ENCODE measurements around the gene CFAP92. TPM values are rescaled to one million over a fixed set of nuclear protein-coding genes. Genes with fewer than 3 reads are reported as not detected.

Gene CFAP92
- total and polyA plus RNA-seq, 7 experiments from 2014 or later, result 0.10 to 1.4 (median 0.46) TPM

DNA sequence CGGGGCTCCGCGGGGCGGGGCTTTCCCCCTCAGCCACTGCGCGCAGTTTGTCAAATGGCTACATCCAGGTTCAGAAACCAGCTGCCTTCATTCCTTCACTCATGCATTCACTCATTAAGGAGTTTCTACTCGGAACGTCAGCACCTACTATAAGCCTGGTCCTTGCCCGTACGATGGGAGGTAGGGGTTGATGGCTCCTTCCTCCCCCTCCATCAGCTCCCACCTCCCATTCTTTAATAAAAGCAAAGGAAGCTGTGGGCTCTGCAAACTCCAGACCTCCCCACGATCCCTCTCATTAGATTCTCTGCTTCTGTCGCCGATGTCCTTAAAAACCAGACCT, 267 bp upstream of the CFAP92 start:
- intact Hi-C loops (cut with micrococcal nuclease), result loop anchor here (1.0 to 2.0 kb wide), 8 partner anchors 8 to 313 kb away; partner anchors contain the start of gene ACAD9 (in 1 of the 2)
- Histone ChIP-seq H3K27me3 (ENCODE audit: control insufficient read depth in 2 of 2, insufficient read depth in 2 of 2, low read length in 2 of 2) (no peaks in the 10 kb centered on the region), H3K27ac (ENCODE audit: low read depth, low read length) (peak overlapping the region; percentile 61), H3K36me3 (ENCODE audit: control insufficient read depth in 2 of 3, insufficient read depth in 3 of 3, low read length in 3 of 3) (no peaks in the 10 kb centered on the region), H3K4me3 (ENCODE audit: low read length) (peak overlapping the region; percentile 57), H3K9me3 (ENCODE audit: control insufficient read depth in 2 of 3, low read length in 3 of 3) (no peaks in the 10 kb centered on the region), H3K4me1 (ENCODE audit: control insufficient read depth in 2 of 2, insufficient read depth in 2 of 2, low read length in 2 of 2) (peaks cover 6 to 34% of the 10 kb centered on the region in 2 donors)
- Mint-ChIP-seq H3K27ac (peak overlapping the region; percentile 56 to 91 (median 73)), H3K36me3 (no peaks in the 10 kb centered on the region), H3K9me3 (no peaks in the 10 kb centered on the region), H3K4me1 (peaks cover 20 to 51% (median 40%) of the 10 kb centered on the region in 7 donors), H3K4me3 (peak overlapping the region; percentile 71 to 87 (median 82)), H3K27me3 (peaks cover 0 to 8% (median 0%) of the 10 kb centered on the region in 5 donors)
- POLR2A ChIA-PET, result interaction anchor here (0.5 to 14.6 kb wide), 11 partner anchors 18 to 322 kb away, joined by 3 to 236 read pairs (median 5); partner anchors contain the start of gene CNBP
- ATAC-seq (no peak), DNase-seq (no peak)
- CTCF ChIA-PET, result interaction anchor here (1.1 to 6.2 kb wide), 6 partner anchors 9 to 252 kb away, joined by 3 to 36 read pairs (median 6); no protein-coding TSS in a partner anchor

DNA sequence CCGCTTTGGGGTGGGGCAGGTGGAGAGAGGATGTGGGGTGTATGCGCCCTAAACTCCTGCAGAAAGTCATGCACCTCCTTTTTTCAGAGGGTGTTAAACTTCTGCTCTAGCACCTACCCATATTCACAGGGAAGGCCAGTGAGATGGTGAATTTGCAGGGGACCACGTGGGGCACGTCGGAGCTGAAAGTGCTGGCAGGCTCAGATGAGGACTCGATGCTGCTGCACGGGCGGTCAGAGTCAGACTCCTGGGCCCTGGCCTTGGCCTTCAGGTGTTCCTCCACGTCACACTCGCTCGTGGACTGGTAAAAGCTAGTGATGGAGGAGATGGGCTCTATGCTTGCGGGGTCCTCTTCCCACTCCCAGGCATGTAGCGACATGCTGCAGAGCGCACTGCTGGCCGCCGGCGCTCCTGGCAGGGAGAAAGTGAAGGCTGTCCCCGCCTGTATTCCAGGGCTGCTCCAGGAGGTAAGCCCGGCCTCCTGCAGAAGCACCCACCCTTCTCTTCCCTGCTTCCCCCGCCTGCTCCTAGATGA, 883 bp downstream of the CFAP92 start:
- intact Hi-C loops (cut with micrococcal nuclease), result no loop called here
- H3K36me3 ChIP-seq (ENCODE audit: control insufficient read depth in 2 of 3, insufficient read depth in 3 of 3, low read length in 3 of 3), result no peaks in the 10 kb centered on the region
- no peaks in the 10 kb centered on the region for H3K27me3 ChIP-seq (ENCODE audit: control insufficient read depth in 2 of 2, insufficient read depth in 2 of 2, low read length in 2 of 2)
- Mint-ChIP-seq H3K36me3 (no peaks in the 10 kb centered on the region), H3K27ac (peak overlapping the region in 7 of 9 donors; percentile 54 to 77 (median 68)), H3K4me3 (peak overlapping the region; percentile 71 to 87 (median 82)), H3K27me3 (no peaks in the 10 kb centered on the region), H3K9me3 (no peaks in the 10 kb centered on the region), H3K4me1 (peaks cover 13 to 42% (median 28%) of the 10 kb centered on the region in 7 donors)
- CTCF ChIA-PET, result interaction anchor here (6.2 kb wide), 1 partner anchor 23 kb away, joined by 36 read pairs; no protein-coding TSS in a partner anchor
- ATAC-seq (no peak), DNase-seq (no peak)
- POLR2A ChIA-PET, result interaction anchor here (0.6 to 14.6 kb wide), 4 partner anchors 19 to 871 kb away, joined by 3 to 236 read pairs (median 32); no protein-coding TSS in a partner anchor
- H3K4me1 ChIP-seq (ENCODE audit: control insufficient read depth in 2 of 2, insufficient read depth in 2 of 2, low read length in 2 of 2), result peaks cover 6 to 25% of the 10 kb centered on the region in 2 donors
- H3K4me3 ChIP-seq (ENCODE audit: low read length), result no peak overlapping the region
- H3K27ac ChIP-seq (ENCODE audit: low read depth, low read length), result peak overlapping the region; percentile 61
- H3K9me3 ChIP-seq (ENCODE audit: control insufficient read depth in 2 of 3, low read length in 3 of 3), result no peaks in the 10 kb centered on the region

DNA sequence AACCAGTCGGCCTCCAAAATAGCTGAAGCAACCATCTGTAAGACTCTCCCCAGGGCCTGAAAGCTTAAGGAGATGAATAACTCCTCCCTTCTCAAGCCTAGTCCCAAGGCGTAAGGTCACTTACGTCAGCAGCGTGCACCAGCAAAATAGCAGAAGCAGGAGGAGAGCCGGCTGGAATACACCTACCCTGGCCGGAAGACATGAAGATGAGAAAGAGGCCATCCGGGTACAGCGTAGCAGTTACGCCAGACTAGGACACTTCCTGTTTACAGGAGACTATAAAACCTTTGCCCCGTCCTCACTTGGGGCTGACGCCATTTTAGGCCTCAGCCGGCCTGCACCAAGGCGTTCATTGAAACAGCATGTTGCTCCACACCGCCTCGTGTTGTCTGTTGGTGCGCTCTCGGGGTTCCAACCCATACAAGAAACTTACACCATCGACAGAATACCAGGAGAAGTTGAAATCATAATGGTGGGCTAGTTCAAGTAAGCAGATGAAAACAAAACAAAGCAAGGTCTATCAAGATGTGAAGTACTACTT, 2.5 kb downstream of the CFAP92 start:
- Mint-ChIP-seq H3K4me1 (peaks cover 13 to 35% (median 27%) of the 10 kb centered on the region in 7 donors), H3K36me3 (no peaks in the 10 kb centered on the region), H3K9me3 (no peaks in the 10 kb centered on the region), H3K27ac (peak overlapping the region in 2 of 9 donors; percentile 37 to 62), H3K27me3 (no peaks in the 10 kb centered on the region), H3K4me3 (peak overlapping the region in 1 of 10 donors; percentile 21)
- no peak for DNase-seq
- Histone ChIP-seq H3K36me3 (ENCODE audit: control insufficient read depth in 2 of 3, insufficient read depth in 3 of 3, low read length in 3 of 3) (no peaks in the 10 kb centered on the region), H3K27me3 (ENCODE audit: control insufficient read depth in 2 of 2, insufficient read depth in 2 of 2, low read length in 2 of 2) (no peaks in the 10 kb centered on the region), H3K4me1 (ENCODE audit: control insufficient read depth in 2 of 2, insufficient read depth in 2 of 2, low read length in 2 of 2) (peaks cover 6 to 25% of the 10 kb centered on the region in 2 donors), H3K9me3 (ENCODE audit: control insufficient read depth in 2 of 3, low read length in 3 of 3) (no peaks in the 10 kb centered on the region), H3K27ac (ENCODE audit: low read depth, low read length) (no peak overlapping the region), H3K4me3 (ENCODE audit: low read length) (no peak overlapping the region)
- ATAC-seq, result peak; percentile 37
- POLR2A ChIA-PET, result interaction anchor here (14.6 kb wide), 1 partner anchor 21 kb away, joined by 236 read pairs; no protein-coding TSS in a partner anchor
- CTCF ChIA-PET, result interaction anchor here (0.8 to 6.2 kb wide), 2 partner anchors 21 to 25 kb away, joined by 3 to 36 read pairs; no protein-coding TSS in a partner anchor
- intact Hi-C loops (cut with micrococcal nuclease), result no loop called here

DNA sequence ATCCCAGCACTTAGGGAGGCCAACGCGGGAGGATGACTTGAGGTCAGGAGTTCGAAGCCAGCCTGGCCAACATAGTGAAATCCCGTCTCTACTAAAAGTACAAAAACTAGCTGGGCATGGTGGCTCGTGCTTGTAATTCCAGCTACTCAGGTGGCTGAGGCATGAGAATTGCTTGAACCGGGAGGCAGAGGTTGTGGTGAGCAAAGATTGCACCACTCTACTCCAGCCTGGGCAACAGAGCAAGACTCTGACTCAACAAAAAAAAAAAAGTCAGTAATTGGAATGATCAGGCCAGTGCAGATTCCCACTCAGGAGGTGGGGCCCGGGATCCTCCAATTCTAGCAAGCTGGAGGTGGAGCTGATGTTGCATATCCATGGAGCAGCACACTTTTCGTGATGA, 5.6 kb downstream of the CFAP92 start:
- ATAC-seq (no peak), DNase-seq (no peak)
- Mint-ChIP-seq H3K27me3 (no peaks in the 10 kb centered on the region), H3K4me3 (no peak overlapping the region), H3K36me3 (no peaks in the 10 kb centered on the region), H3K9me3 (no peaks in the 10 kb centered on the region), H3K4me1 (peaks cover 0 to 10% (median 2%) of the 10 kb centered on the region in 7 donors), H3K27ac (no peak overlapping the region)
- H3K36me3 ChIP-seq (ENCODE audit: control insufficient read depth in 2 of 3, insufficient read depth in 3 of 3, low read length in 3 of 3), result no peaks in the 10 kb centered on the region
- H3K4me1 ChIP-seq (ENCODE audit: control insufficient read depth in 2 of 2, insufficient read depth in 2 of 2, low read length in 2 of 2), result no peaks in the 10 kb centered on the region
- no peak overlapping the region for H3K27ac ChIP-seq (ENCODE audit: low read depth, low read length)
- no peaks in the 10 kb centered on the region for H3K9me3 ChIP-seq (ENCODE audit: control insufficient read depth in 2 of 3, low read length in 3 of 3)
- no peaks in the 10 kb centered on the region for H3K27me3 ChIP-seq (ENCODE audit: control insufficient read depth in 2 of 2, insufficient read depth in 2 of 2, low read length in 2 of 2)
- H3K4me3 ChIP-seq (ENCODE audit: low read length), result no peak overlapping the region
- intact Hi-C loops (cut with micrococcal nuclease), result no loop called here
- CTCF ChIA-PET, result interaction anchor here (0.7 to 1.1 kb wide), 3 partner anchors 15 to 578 kb away, joined by 3 to 4 read pairs (median 3); no protein-coding TSS in a partner anchor
- POLR2A ChIA-PET, result interaction anchor here (0.6 kb wide), 1 partner anchor 134 kb away, joined by 6 read pairs; no protein-coding TSS in a partner anchor

DNA sequence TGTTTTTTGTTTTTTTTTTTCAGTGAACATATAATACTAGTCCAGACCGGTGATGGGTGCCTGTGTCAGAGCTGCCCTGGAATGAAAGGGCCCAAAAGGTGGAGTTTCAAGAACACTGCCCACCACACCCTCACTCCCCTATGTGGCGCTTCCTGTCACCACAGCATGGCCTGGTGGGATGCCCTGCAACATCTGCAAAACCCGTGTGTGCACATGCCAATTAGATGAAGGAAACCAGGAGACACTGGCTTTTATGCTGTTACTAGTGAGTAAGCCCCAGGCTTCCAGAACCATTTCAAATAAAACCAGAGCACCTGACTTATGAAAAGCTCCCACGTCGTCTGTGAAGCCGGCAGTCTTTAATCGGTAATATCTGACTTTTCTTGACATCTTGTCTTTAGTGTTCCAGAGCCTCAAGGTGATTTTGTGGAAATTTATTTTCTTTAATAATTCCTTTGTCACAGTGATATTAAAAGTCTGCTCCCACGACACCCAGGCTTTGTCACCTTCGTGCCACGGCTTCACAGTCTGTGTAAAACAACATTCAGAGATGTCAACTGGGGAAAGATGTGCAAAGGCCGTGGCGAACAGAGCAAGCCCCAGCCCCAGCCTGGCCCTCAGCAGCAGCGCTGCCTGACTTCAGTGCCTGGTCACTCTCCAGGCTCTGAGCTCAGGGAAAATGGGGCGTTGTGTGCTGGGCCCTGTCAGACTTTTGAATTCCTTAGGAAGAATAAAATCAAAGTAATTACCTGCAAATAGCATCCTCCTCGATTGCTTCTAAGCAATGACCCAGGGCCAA, 6.4 kb downstream of the CFAP92 start:
- Mint-ChIP-seq H3K27ac (peak overlapping the region in 1 of 9 donors; percentile 77), H3K36me3 (no peaks in the 10 kb centered on the region), H3K9me3 (no peaks in the 10 kb centered on the region), H3K4me3 (no peak overlapping the region), H3K4me1 (peaks cover 0 to 5% (median under 1%) of the 10 kb centered on the region in 7 donors), H3K27me3 (no peaks in the 10 kb centered on the region)
- no peak for DNase-seq
- no peaks in the 10 kb centered on the region for H3K4me1 ChIP-seq (ENCODE audit: control insufficient read depth in 2 of 2, insufficient read depth in 2 of 2, low read length in 2 of 2)
- H3K27ac ChIP-seq (ENCODE audit: low read depth, low read length), result no peak overlapping the region
- H3K27me3 ChIP-seq (ENCODE audit: control insufficient read depth in 2 of 2, insufficient read depth in 2 of 2, low read length in 2 of 2), result no peaks in the 10 kb centered on the region
- ChIA-PET POLR2A (no interaction called here), CTCF (interaction anchor here (0.7 kb wide), 1 partner anchor 579 kb away, joined by 3 read pairs; no protein-coding TSS in a partner anchor)
- no peaks in the 10 kb centered on the region for H3K9me3 ChIP-seq (ENCODE audit: control insufficient read depth in 2 of 3, low read length in 3 of 3)
- intact Hi-C loops (cut with micrococcal nuclease), result no loop called here
- no peak overlapping the region for H3K4me3 ChIP-seq (ENCODE audit: low read length)
- ATAC-seq, result no peak
- H3K36me3 ChIP-seq (ENCODE audit: control insufficient read depth in 2 of 3, insufficient read depth in 3 of 3, low read length in 3 of 3), result no peaks in the 10 kb centered on the region

DNA sequence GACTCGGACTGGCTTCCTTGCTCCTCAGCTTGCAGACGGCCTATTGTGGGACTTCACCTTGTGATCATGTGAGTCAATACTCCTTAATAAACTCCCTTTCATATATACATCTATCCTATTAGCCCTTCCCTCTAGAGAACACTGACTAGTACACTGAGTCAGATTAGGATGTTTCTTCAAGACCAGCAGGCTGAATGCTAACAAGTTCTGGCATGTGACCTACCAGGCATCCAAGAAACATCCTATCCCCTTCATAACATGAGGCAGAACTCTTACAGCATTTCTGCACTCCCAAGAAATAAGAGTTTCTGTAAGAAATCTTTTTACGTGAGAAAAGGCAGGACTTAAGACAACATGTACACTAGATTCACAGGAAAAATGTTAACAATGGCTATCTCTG, 9.3 kb downstream of the CFAP92 start:
- H3K27me3 Mint-ChIP-seq, result peaks cover 0 to 6% (median 0%) of the 10 kb centered on the region in 5 donors
- no peak overlapping the region for H3K27ac ChIP-seq (ENCODE audit: low read depth, low read length)
- POLR2A ChIA-PET, result no interaction called here
- H3K4me1 ChIP-seq (ENCODE audit: control insufficient read depth in 2 of 2, insufficient read depth in 2 of 2, low read length in 2 of 2), result no peaks in the 10 kb centered on the region
- no peaks in the 10 kb centered on the region for H3K27me3 ChIP-seq (ENCODE audit: control insufficient read depth in 2 of 2, insufficient read depth in 2 of 2, low read length in 2 of 2)
- no peak for DNase-seq
- H3K9me3 Mint-ChIP-seq, result no peaks in the 10 kb centered on the region
- CTCF ChIA-PET, result no interaction called here
- no peak overlapping the region for H3K4me3 Mint-ChIP-seq
- ATAC-seq, result no peak
- no peaks in the 10 kb centered on the region for H3K9me3 ChIP-seq (ENCODE audit: control insufficient read depth in 2 of 3, low read length in 3 of 3)
- intact Hi-C loops (cut with micrococcal nuclease), result no loop called here
- no peak overlapping the region for H3K4me3 ChIP-seq (ENCODE audit: low read length)
- no peaks in the 10 kb centered on the region for H3K36me3 Mint-ChIP-seq
- H3K36me3 ChIP-seq (ENCODE audit: control insufficient read depth in 2 of 3, insufficient read depth in 3 of 3, low read length in 3 of 3), result no peaks in the 10 kb centered on the region
- no peak overlapping the region for H3K27ac Mint-ChIP-seq
- H3K4me1 Mint-ChIP-seq, result peaks cover 0 to 7% (median 4%) of the 10 kb centered on the region in 7 donors

Measured in naive thymus-derived CD4-positive, alpha-beta T cell (primary cell).